HUES6 (cell line): ENCODE measurements around the gene LBR.
"Not testable (repeated sequence)": the region's sequence is repeated elsewhere in the genome, so short reads cannot be mapped to it uniquely, and the experiment has no call there.

Experiments
- H3K27ac ChIP-seq: 2 replicates; pipeline ENCODE4 v1.7.0; 2013; ENCODE audit warnings: low read depth, mild to moderate bottlenecking, low read length, inconsistent platforms
- H3K27me3 ChIP-seq: 2 replicates; pipeline ENCODE4 v1.6.1; 2013; ENCODE audit warnings: low read length; ENCODE audit not compliant: control insufficient read depth, insufficient read depth
- H3K36me3 ChIP-seq: 2 replicates; pipeline ENCODE4 v1.6.1; 2013; ENCODE audit warnings: low read length; ENCODE audit not compliant: control insufficient read depth, insufficient read depth
- H3K4me1 ChIP-seq: 2 replicates; pipeline ENCODE4 v1.6.1; 2013; ENCODE audit warnings: low read length; ENCODE audit not compliant: control insufficient read depth, insufficient read depth
- H3K4me3 ChIP-seq: 2 replicates; pipeline ENCODE4 v1.5.1; 2013; ENCODE audit warnings: low read depth, low read length
- H3K9ac ChIP-seq: one replicate; pipeline ENCODE4 v1.6.1; 2013; ENCODE audit warnings: mild to moderate bottlenecking, low read length
- H3K9me3 ChIP-seq: 2 replicates; pipeline ENCODE4 v1.6.1; 2013; ENCODE audit warnings: low read depth, low read length; ENCODE audit not compliant: control insufficient read depth, insufficient read depth

The LBR gene

DNA sequence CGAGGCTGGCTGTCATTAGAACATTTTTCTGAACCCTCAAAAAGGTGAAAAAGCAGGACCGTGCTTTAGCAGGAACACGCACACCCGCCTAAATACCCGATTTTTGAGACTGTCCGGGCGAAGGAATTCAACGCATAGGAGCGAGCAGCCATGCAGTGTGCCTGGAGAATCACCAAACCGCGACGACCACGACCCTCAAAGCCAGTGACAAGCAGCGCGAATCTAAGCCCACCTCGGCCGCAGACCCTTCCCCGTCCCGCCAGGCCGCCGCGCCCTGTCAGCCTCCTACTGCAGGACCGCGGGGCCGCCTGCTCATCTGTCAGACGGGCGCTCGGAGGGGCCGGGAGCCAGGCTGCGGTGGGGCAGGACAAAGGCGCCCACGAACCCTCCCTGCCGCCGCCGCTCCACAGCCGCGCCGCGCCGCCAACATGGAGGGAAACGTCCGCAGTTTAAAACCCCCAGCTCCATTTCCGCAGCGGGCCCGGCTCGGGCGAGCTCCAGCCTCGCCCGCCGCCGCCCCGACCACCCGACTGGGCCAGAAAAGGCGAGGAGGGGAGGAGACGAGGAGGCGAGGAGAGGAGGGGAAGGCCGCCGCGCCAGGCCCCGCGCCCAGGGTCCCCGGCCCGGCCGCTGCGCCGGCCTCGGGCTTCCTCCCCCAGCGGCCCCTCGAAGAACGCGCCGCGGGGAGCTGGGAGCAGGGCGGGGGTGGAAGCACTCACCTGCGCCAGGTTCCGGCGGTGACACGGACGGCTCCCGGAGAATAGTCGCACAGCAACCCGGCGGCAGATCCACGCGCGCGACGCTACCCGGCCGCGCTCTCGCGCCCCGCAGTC lies at the start of gene LBR:
TSS of gene LBR (minus strand) at position 804 of the 833 bp plus-strand sequence. CDS start 3,963 bp downstream, outside the sequence.
- Histone ChIP-seq H3K9ac (peak within 1 kb of the TSS; percentile 83), H3K4me1 (peaks cover 32% of the 10 kb centered on the region), H3K4me3 (peak within 1 kb of the TSS; percentile 97), H3K36me3 (peaks cover 3% of the 10 kb centered on the region; the same call in 1 of the 2 replicates), H3K27me3 (peaks cover 13% of the 10 kb centered on the region; the same call in 1 of the 2 replicates), H3K27ac (peak within 1 kb of the TSS; percentile 57; the same call in 1 of the 2 replicates), H3K9me3 (peaks cover 14% of the 10 kb centered on the region; the same call in 1 of the 2 replicates)

- no peaks in the 10 kb centered on the region for H3K27me3 ChIP-seq
- H3K36me3 ChIP-seq: no peaks in the 10 kb centered on the region
- no peak overlapping the region for H3K4me3 ChIP-seq
- H3K27ac ChIP-seq: no peak overlapping the region
- peaks cover 9% of the 10 kb centered on the region; the same call in 1 of the 2 replicates for H3K4me1 ChIP-seq
- H3K9me3 ChIP-seq: no peaks in the 10 kb centered on the region
- no peak overlapping the region for H3K9ac ChIP-seq
These were observed 49.6 kb upstream of the LBR start for GRCh38 chr1:225477296-225477911.

DNA sequence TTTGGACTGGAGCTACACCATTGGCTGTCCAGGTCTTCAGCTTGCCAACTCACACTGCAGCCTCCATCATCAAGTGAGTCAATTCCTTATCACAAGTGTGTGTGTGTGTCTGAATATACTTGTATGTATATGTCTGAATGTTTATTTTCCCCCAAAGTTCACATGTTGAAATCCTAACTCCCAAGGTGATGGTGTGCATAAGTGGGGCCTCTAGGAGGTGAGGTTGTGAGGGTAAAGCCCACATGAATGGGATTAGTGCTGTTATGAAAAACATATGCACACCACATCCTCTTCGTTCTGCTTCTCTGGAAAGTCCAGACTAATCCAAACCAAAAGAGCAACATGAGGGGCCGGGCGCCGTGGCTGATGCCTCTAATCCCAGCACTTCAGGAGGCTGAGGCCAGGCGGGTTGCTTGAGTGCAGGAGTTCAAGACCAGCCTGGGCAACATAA lies 48.7 kb upstream of the LBR start:
- H3K9me3 ChIP-seq: no peaks in the 10 kb centered on the region
- H3K27ac ChIP-seq: no peak overlapping the region
- no peaks in the 10 kb centered on the region for H3K36me3 ChIP-seq
- H3K4me1 ChIP-seq: peaks cover 7% of the 10 kb centered on the region; the same call in 1 of the 2 replicates
- no peaks in the 10 kb centered on the region for H3K27me3 ChIP-seq
- no peak overlapping the region for H3K4me3 ChIP-seq
- no peak overlapping the region for H3K9ac ChIP-seq

GRCh38 chr1:225476100-225476511 lies 48.3 kb upstream of the LBR start:
- peaks cover 7% of the 10 kb centered on the region; the same call in 1 of the 2 replicates for H3K4me1 ChIP-seq
- no peak overlapping the region for H3K4me3 ChIP-seq
- no peak overlapping the region for H3K27ac ChIP-seq
- no peaks in the 10 kb centered on the region for H3K36me3 ChIP-seq
- H3K9me3 ChIP-seq: no peaks in the 10 kb centered on the region
- H3K27me3 ChIP-seq: no peaks in the 10 kb centered on the region
- H3K9ac ChIP-seq: no peak overlapping the region

DNA sequence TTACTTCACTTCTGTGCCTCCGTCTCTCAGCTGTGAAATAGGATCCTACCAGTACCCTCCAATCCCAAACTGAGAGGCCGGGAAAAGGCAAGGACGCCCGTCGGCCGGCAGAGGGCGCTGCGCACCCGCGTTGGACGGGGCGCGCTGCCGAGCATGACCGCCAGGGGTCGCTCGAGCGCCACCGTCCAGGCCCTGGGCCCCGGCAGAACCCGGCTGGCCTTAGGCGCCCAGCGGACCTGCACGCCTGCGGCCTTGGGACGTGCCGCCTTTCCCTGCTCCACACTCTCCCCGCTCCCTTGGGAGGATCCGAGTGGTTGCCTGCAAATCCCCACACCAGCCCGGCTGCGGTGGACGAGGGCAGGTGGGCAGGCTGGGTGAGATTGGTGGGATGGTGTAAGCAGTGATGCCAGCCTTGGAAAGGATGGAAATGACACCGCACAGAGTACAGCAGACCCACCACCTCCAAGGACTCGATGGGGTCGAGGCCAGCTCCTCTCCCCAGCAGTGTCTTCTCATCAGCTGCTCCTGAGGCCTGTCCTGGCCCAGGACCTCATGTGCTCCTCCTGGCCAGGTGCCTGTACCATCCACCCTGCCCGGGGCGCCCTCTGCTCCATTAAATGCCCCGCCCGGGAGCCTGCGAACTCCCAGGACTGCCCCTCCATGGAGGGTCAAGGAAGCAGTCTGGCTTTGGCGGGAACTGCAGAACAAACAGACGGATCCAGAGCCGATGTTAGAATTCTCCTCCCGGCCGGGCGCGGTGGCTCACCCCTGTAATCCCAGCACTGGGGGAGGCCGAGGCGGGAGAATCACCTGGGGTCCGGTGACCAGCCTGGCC lies 47.4 kb upstream of the LBR start:
- no peak overlapping the region for H3K4me3 ChIP-seq
- no peak overlapping the region for H3K9ac ChIP-seq

GRCh38 chr1:225474439-225474985 lies 46.7 kb upstream of the LBR start:
- Histone ChIP-seq H3K36me3 (no peaks in the 10 kb centered on the region), H3K27me3 (no peaks in the 10 kb centered on the region), H3K27ac (no peak overlapping the region), H3K4me1 (peaks cover 7% of the 10 kb centered on the region; the same call in 1 of the 2 replicates), H3K4me3 (no peak overlapping the region), H3K9me3 (no peaks in the 10 kb centered on the region), H3K9ac (no peak overlapping the region)

More for the DNA sequence above, 47.4 kb upstream of the LBR start:
- H3K9me3 ChIP-seq: no peaks in the 10 kb centered on the region
- H3K36me3 ChIP-seq: no peaks in the 10 kb centered on the region
- H3K27ac ChIP-seq: no peak overlapping the region
- H3K4me1 ChIP-seq: peaks cover 7% of the 10 kb centered on the region; the same call in 1 of the 2 replicates
- H3K27me3 ChIP-seq: no peaks in the 10 kb centered on the region

GRCh38 chr1:225473676-225474438 lies 46.0 kb upstream of the LBR start:
- H3K9ac ChIP-seq, H3K4me1 ChIP-seq, H3K27ac ChIP-seq, H3K36me3 ChIP-seq, H3K4me3 ChIP-seq, H3K9me3 ChIP-seq, H3K27me3 ChIP-seq: not testable (repeated sequence)

DNA sequence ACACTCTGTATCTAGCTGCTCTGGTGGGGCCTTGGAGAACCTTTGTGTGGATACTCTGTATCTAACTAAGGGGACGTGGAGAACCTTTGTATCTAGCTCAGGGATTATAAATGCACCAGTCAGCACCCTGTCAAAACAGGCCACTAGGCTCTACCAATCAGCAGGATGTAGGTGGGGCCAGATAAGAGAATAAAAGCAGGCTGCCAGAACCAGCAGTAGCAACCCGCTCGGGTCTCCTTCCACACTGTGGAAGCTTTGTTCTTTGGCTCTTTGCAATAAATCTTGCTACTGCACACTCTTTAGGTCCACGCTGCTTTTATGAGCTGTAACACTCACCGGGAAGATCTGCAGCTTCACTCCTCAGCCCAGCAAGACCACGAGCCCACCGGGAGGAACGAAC lies 45.4 kb upstream of the LBR start:
- not testable (repeated sequence) for H3K4me3 ChIP-seq, H3K36me3 ChIP-seq, H3K27me3 ChIP-seq, H3K4me1 ChIP-seq, H3K9ac ChIP-seq, H3K9me3 ChIP-seq, H3K27ac ChIP-seq

DNA sequence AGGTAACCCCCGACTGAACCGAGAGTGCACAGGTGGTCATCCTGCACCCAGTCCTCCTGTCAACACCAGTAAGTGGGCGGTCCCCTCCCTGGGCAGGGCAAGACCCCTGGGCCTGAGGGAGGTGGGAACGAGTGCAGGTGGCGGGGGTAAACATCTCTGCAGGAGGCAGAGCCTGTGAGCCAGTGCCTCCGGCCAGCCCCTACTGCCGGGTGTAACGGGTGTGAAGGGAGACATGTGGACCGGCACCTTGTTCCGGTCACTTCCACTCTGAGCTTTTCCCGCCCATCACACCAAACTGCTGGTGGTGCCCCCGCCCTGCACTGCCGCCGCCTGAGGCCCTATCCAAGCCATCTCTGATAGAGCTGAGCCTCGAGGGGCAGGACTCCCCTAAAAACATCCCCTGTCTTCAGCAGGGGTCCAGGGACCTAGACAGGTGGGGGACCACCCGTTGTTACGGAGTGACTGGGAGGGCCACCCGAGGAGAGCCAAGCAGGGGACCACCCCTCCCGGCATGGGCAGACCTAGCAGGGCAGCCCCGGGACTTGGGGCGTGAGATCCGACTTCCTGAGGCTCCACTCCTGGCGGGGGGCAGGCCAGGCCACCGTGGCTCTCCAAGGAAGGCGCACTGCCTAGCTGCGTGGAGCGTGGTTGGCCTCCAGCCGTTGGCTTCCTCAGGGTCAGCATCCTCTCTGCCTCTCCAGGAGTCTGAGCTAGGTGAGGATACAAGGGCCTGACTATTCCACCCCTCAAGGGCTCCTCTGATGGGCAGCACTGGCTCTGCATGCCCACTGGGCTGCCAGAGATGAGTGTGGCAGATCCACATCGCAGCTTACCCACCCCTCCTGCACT lies 43.8 kb upstream of the LBR start:
- H3K36me3 ChIP-seq: no peaks in the 10 kb centered on the region
- H3K9ac ChIP-seq: no peak overlapping the region
- no peak overlapping the region for H3K4me3 ChIP-seq
- H3K4me1 ChIP-seq: peaks cover 7% of the 10 kb centered on the region; the same call in 1 of the 2 replicates
- H3K27ac ChIP-seq: no peak overlapping the region
- no peaks in the 10 kb centered on the region for H3K9me3 ChIP-seq
- no peaks in the 10 kb centered on the region for H3K27me3 ChIP-seq
